Iris pigment epithelial cell (primary cell): ENCODE measurements around the gene GFPT2.

Experiments used
- DNase-seq: peaks from one replicate; pipeline ENCODE4 v3.0.0-alpha.2; 2011; ENCODE audit warnings: low read depth

Gene GFPT2

DNA sequence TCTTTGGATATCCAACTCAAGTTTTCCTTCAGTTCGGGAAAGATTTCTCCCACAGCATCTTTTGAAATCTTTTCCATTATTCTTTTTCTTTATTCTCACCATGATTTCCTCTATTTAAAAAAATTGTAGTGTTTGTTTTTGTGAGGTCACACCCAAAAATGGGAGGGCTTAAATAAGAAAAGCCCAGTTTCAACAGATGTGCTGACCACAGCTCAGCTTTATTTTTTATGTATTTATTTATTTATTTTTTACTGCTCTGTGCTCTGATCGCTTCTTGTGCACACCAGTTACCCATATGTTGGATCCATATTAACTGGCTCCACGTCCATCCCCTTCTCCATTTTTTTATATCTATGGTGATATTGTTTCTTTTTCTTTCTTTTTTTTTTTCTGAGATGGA lies 20.3 kb downstream of the GFPT2 start:
- DNase-seq: no peak

DNA sequence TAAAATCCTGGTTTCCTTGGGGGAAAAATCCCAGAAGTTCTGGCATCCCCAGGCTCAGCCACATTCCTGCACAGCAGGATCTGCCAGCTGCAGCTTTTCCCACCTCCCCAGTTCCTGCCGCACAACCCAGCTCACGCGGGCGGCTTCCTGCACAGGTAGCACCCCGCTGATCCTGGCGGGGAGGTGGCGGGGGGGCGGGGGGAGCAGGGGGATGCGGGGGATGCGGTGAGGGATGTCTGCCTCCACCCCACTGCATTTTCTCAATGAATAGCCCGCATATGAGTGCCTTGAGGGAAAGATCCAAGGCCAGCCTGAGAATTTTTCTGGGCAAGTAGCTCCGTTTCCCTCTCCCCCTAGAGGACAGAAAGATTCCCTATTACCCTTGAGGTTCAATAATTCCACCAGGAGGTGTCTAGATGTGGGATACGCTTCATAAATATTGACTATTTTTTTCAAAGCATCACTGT lies 21.1 kb downstream of the GFPT2 start:
- no peak for DNase-seq

DNA sequence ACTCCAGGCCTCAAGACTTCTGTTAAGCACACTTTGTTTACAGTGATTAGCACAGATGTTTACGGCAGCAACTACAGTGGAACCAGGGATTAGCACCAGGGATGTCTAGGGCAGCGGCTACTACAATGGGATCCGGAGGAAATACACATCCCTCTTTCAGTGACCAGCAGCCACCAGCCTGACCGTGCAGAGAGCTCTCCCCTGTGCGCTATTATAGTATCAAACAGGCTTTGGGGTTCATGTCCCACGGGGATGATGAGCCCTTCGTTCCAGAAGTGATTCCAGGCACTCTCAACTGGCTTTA lies 21.5 kb downstream of the GFPT2 start:
- DNase-seq: no peak

DNA sequence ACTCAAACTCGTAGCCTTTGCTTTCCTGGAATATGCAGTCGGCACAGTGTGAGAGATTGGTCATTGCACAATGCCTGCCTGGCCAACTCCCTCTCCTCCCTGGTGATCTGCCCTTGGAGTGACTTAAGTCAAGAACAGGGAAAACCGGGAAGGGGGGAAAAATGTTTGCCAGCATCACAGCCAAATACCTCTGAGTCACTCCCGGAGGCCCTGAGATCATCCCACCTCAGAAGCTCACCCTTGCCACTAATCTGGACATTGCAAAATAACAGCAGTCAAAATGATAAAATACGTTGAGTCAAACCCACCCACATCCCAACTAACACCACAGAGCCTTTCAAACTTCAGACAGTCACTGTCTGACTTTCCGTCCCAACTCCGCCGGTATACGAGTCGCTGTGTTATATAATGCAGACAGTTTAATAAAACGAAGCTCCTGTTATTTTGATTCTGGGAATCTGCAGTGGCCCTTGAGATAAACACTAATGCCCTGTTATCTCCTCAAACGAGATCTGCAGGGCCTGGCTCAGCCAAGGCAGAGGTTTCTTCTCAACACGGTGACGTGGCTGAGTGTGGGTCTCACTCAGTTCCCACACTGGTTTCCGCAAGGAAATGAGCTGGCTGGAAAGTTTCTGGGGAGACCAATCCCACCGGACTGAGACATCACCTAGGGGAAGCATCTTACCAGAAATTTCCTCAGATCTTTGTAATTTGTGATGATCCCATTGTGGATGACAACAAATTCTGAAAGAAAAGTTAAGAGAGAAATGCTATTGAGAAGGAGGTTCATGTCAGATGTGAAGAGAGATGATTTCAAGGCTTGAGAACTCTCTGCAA lies 22.1 kb downstream of the GFPT2 start:
- peak; percentile 98 for DNase-seq

DNA sequence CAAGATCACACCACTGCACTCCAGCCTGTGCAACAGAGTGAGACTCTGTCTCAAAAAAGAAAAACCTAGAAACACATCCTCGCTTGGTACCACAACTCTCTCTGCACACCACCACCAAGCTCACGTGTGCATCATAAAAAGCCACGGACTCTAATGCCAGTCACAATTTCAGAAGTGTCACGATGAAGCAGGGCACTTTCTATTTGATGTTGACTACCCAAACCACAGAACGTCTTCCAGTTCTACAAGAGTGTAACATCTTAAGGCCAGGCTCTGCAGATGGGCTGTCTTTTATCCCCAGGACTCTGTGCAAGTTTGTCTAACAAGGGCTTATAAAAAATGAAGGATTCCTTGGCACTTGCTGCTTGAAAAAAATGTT lies 22.9 kb downstream of the GFPT2 start:
- DNase-seq: no peak

DNA sequence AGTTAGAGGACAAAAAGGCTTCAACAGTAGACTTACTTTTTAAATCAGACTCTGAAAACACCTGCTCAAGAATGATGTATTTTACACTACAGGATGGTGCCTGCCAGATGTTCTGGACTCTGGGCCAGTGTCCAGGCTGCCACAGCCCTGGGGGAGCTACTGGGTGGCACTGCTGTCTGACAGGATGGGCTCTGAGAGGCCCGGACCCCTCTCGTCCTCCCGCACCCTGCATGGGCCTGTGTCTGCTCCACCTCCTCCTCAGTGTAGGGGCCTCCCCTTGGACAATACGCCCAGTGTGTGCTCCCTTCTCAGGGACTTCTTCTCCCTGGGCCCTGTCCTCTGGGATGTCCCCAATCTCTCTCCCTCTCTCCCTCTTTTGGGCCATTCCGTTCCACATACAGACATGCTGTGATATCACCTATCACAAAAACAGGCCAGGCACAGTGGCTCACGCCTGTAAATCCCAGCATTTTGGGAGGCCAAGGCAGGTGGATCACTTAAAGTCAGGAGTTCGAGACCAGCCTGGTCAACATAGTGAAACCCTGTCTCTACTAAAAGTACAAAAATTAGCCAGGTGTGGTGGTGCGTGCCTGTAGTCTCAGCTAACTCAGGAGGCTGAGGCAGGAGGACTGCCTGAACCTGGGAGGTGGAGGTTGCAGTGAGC lies 23.4 kb downstream of the GFPT2 start:
- no peak for DNase-seq

DNA sequence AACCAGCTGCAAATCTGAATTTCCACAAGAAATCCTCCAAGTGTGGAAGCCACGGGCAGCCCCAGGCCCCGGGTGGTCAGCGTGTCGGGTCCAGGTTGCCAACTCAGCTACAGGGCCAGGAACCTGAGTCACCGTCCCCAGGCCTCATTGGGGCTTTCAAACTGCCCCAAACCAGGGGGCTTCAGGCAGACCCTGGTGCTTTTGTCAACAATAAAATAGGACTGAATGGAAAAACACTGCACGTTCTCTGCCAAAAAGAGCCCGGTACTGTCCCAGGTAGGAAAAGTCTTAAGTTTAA lies 24.0 kb downstream of the GFPT2 start:
- no peak for DNase-seq

DNA sequence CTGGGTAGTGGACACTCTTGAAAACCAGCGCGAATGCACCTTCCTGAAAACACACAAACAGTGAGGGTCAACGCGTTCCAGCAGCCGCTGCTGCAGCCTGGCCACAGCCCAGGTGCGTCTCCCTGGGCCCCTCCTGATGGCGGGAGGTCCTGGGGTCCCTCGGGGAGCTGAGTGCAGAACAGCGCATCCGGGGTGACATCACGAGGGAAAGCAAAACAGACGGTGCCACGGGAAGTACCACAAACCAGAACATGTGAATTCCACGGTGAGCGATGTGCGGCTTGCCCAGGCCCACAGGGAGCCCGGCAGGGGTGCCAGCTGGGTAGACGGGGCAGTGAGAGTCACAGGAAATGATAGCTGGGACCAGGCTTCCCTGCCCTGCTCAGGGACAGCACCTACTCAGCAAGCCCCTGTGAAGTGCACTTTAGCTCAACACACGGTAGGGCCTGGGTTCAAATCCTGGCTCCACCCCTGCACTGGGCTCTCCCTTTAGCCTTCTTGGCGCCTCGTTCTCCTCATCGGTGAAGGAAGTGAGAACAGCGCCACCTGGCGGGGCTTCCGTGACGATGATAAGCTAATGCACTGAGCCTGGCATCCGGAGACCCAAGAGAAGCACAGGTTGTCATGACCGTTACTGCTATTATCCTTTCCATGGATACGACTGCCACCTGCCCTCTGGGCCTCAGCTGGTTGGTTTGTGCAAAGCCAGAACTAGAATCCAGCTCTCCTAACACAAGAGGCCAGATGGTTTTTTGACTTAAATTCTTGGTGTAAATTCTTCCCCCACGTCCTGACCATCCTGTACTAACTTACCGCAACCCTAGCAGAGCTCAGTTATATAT lies 24.6 kb downstream of the GFPT2 start:
- DNase-seq: peak; percentile 67

DNA sequence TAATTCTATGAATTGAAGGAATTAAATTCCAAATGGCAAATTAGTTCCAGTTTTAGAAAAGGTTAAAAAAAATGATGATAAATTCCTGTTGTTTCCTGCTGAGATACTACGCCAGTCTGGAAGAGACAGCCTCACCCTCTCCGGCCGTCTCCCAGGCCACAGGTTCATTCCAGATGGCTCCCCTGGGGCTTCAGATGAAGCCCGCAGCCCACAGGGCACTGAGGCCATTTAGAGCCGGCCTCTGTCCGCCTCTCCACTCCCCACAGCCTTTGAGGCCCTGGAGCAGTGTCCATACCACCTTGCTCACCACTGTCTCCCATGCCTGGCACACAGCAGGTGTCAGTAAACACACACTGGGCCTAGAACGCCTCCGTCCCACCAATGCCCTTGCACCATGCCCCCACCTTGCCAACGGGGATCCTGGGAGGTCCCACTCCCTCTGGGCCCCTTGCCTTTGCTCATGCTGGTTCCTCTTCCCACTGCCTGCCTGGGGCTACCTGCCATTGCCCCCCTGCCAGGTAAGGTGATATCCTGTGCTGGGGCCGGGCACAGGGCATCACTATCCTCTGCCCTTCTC lies 26.1 kb downstream of the GFPT2 start:
- DNase-seq: no peak

DNA sequence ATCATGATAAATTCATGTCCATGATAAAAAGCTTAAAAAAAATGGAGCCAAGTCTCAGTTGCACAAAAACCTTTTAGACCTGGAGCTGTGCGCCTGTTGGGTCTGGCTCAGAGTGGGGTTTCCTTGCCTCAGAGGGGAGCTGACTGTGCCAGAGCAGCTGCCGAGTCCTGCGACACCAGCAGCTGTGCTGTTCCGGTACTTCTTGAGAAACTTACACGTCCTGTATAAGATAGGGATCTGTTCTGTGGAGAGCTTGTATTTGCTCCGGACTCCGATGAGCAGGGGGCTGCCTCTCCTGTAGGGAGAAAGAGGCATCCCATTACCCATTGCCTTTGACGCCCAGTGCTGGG lies 28.6 kb downstream of the GFPT2 start:
- no peak for DNase-seq

DNA sequence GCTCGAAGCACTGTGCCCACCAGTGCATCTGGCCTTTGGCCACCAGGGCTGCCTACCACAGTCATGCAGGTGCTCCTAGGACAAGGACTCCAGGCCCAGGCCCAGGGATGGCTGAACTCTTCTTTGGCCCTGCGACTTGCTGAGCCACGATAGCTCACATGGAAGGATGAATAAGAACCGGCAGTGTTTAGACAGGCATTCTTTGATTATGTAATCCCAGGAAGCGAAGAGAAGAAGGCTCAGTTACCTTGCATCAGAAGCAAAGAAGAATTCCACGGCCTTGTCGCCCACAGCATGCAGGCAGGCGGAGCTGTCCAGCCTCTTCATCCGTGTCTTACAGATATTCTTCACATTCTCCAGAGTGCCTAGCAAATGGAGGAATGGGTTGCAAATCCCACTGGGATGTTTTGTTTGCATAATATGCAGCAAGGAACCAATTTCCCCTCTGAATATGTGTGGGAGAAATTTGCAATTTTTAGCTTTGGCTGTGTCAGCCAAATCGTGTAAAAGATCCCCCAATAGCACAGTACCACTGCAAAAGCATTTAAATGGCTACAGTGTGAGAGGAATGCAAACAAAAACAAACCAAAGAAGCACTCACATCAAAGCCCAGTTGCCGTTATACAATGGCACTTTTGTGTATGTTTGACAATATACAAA lies 29.1 kb downstream of the GFPT2 start:
- DNase-seq: peak; percentile 91

DNA sequence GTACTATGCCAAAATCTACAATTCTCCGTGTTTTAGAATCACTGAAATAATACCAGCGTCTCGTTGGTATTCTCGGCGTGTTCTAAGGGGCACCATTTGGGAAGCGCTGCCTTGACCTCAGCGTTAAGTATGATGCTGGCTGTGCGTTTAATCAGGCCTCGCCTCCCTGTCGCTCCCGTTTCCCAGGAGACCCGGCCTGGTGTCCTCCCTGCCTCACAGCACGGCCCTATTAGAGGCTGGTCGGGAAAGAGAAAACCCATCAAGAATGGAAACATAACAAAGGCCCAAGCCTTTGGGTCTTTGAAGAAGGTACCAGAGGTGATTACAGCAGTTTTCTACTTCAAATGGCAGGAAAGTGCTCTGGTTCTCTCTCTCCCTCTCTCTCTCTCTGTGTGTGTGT lies 30.0 kb downstream of the GFPT2 start:
- no peak for DNase-seq

DNA sequence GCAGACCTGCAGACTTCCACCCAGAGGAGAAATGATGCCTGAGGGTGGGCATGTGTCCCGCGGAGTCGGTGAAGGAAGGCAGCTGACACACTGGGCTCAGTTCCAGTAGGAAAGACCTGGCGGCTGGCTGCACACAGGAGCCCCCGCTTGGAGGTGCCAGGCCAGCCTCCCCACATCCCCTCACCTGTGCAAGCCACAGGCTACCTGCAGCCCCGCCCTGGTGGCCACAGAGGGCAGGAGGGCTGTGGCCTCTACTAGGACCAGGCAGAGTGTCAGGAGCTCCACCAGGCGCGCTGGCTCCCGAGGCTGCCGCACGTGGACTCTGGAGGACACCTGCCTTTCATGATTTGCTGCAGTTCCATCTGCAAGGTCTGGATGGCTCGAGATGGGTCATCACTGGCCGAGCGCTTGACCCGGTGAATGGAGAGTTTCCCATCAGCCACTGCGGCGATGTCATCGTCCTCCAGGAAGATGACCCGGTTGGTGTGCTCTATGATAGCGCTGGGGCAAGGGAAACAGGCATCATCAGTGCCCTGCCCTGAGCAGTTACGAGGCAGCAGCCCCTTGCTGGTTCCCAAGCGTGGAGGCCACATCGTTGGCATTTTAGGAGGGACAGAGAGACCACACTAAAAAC lies 34.6 kb downstream of the GFPT2 start:
- no peak for DNase-seq

DNA sequence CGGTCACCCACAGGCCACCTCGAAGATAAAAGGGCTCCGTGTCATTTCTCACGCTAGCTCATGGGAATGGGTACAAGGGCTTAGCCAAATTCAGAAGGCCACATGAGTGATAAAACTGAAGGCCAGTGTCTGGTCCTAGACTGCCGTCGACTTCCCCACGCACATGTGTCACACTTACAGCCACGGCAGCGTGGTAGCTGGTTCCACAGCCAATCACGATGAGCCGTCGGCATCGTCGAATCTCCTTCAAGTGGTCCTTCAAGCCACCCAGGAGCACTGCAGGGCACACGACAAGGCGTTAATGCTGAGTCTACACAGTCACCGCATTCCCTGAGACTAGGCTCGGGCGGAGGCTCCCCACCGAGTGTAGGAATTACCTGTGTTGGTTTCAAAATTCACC lies 36.5 kb downstream of the GFPT2 start:
- DNase-seq: no peak

DNA sequence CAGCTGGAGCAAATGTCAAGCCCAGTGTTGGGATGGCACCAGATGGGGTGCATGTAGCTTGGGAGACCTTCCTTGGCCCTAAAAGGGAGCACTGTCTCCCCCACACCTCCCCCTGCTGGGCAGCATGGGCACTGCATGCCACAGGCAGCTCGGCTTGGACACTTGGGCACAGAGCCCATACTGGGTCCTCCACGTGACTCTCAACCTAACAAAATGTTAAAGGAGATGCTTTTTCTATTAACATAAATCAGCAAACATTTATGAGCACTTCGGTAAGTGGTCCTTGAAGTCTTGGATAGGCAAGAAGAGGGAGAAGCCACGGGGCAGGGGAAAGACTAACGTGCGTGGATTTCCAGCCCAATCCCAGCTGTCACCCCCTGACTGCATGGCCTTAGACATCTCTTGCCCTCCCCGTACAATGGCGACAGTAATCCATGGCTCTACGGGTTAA lies 37.3 kb downstream of the GFPT2 start:
- DNase-seq: peak; percentile 41

DNA sequence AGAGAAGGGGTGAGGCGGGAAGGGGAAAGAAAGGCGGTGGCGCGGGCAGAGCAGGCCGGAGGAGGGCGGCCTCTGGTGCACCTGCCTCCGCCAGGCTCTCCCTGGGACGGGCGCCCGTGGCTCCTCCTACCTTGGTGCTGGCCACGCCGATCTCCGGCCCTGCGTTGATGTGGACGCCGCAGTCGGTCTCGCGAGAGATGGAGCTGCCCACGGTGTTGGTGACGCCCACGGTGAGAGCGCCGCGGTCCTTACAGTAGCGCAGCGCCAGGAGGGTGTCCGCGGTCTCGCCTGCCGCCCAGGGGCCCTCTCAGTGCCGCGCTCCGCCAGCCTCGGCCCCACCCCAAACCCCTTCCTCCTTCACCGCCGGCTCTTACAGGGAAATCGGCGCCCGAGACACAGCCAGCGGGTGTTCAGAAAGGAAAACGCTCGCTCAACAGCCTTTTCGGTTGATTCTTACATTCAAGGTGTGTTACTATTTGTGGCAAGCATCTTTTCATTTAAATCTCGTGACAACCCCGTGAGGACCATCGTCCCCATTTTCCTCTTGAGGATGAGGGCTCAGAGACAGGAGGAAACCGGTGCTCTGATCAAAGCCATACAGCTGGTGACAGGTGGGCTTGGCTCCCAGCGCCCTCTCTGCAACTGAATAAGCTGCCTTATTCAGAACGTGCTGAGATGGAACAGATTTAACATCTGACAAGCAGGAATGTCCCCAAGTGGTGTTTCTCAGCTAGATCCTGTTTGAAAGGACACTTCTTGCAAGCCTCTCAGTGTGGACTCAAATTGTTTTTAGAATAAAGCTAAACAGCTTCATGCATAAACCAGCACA lies 39.2 kb downstream of the GFPT2 start:
- DNase-seq: no peak

DNA sequence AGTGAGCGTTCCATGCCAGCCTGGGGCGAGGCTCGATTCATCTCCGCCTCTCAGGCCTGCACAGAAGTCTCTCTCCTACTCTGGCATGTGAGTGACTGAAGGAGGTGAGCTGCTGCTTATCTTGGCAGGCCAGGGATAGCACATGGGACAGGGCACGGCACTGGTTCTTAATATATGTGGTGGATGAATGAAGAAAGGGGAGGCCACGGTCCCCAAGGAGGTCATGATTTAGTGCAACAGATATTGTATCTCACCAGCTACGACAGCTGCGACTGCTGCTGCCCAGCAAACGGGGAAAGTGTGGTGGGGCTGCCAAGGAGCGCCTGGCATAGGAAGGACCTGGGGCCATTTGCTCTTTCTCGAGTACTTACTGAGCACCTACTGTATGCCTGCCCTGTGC lies 41.9 kb downstream of the GFPT2 start:
- no peak for DNase-seq

DNA sequence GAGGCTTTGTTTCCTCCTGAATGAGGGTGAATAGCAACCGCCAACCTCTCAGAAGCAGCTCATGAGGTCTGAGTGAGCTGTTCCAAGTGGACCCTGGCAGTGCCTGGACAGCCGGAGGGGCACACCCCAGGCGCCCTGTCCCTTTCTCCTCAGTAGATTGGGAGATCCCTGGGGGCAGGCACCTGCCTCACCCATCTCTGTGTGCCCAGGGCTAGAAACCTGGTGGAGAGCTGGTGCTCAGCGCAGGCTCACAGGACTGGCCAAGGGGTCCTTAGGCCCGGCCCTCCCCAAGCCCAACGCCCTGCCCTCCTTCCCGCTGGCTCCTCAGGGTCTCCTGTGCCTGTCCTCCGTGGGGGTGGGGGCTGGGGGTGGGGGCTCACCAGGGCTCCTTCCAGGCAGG lies 46.3 kb downstream of the GFPT2 start:
- DNase-seq: no peak

DNA sequence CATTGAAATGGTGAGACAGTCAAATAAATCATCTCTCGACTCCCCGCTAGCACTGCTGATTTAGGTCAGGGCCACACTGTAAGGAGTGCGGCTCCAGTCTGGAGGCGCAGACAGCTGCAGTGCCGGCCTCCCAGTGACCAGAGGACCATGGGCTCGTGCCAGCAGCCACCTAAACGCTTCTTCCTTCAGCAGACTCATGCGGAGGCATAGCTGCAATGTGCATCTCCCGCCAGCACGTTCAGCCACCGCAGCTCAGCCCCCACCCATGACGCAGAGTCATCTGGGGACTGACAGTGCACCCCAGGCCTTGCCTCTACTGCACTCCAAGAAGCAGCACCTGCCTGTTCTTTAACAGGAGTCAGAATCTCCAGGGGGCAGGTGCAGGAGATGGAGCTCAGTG lies 47.7 kb downstream of the GFPT2 start:
- no peak for DNase-seq

DNA sequence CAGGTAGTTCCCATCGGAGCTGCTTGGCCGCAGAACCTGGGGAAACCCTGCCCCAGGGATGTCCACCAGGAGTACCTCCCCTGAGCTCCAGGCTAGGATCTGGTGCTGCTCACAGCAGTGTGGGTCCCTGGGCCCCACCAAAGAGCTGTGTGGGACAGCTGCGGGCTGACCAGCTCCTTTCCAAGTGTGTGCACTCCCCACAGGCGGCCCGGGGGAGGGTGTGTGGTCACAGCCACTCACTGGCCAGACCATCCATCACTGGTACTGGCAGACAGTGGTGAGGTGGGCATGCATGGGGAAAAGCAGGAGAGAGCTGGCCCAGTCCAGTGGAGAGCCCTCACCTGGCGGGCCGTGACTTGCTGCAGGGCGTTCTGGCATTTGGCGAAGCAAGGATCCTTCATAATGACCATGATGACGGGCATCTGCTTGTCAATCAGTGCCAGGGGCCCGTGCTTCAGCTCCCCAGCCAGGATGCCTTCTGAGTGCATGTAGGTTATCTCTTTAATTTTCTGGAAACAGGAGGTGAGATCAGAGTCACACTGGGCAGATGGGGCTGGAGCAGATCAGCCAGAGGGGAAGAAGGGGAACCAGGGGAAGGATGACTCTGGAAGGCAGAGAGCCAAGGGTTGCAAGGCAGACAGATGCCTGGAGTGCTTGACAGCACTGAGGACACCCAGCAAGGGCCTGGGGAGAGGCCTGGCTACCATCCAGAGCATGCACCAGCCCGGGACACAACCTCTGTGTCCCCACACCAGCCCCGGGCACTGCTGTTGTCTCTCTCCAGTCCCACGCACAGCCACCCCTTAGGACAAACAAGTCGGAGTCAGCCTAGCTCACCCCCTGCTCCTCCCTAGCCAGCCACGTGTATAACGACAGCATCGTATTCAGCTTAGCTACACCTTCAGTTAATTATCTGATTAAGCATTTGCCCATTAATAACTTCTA lies 48.4 kb downstream of the GFPT2 start:
- no peak for DNase-seq
